ENCODE results near the gene CCDC148.
"Not testable (repeated sequence)": the region's sequence is repeated elsewhere in the genome, so short reads cannot be mapped to it uniquely, and the experiment has no call there.

CCDC148 gene

DNA sequence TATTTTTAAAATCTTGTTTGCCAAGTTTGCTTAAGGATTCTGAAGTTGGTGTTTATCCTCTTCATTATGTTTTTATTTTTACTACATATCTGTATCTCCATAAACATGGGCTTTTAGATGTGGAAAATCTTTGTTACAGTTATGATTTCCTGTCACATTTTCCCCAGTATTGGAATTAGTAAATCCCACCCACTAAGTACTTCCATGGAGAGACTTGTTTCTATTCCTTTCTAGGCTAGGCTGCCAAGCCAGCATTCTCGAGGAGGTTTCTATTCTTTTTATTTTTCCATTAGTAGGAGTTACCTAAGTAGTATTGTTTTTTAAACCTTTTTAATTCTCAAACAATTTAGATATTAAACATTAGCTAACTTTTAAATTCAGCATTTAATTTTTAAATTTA, 22.3 kb upstream of the CCDC148 start:
- TF ChIP-seq, protein P1, sequence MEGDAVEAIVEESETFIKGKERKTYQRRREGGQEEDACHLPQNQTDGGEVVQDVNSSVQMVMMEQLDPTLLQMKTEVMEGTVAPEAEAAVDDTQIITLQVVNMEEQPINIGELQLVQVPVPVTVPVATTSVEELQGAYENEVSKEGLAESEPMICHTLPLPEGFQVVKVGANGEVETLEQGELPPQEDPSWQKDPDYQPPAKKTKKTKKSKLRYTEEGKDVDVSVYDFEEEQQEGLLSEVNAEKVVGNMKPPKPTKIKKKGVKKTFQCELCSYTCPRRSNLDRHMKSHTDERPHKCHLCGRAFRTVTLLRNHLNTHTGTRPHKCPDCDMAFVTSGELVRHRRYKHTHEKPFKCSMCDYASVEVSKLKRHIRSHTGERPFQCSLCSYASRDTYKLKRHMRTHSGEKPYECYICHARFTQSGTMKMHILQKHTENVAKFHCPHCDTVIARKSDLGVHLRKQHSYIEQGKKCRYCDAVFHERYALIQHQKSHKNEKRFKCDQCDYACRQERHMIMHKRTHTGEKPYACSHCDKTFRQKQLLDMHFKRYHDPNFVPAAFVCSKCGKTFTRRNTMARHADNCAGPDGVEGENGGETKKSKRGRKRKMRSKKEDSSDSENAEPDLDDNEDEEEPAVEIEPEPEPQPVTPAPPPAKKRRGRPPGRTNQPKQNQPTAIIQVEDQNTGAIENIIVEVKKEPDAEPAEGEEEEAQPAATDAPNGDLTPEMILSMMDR (IDR thresholded peaks at IDR 0.05; ENCODE audit: poor library complexity, severe bottlenecking) = no peak
- Histone ChIP-seq H3K4me1 (ENCODE audit: insufficient read depth, poor library complexity, severe bottlenecking) (peaks cover 11% of the 10 kb centered on the region), H3K9me3 (ENCODE audit: severe bottlenecking) (no peaks in the 10 kb centered on the region), H3K4me3 (ENCODE audit: severe bottlenecking) (no peak overlapping the region), H3K36me3 (ENCODE audit: low read depth) (peaks cover 11% of the 10 kb centered on the region; the same call in 1 of the 2 replicates), H3K27me3 (ENCODE audit: insufficient read depth, poor library complexity, severe bottlenecking) (no peaks in the 10 kb centered on the region), H3K27ac (ENCODE audit: poor library complexity, severe bottlenecking) (no peak overlapping the region)
- ATAC-seq (ENCODE audit: low read depth) = no peak
- DNase-seq (ENCODE audit: low spot score) = no peak

DNA sequence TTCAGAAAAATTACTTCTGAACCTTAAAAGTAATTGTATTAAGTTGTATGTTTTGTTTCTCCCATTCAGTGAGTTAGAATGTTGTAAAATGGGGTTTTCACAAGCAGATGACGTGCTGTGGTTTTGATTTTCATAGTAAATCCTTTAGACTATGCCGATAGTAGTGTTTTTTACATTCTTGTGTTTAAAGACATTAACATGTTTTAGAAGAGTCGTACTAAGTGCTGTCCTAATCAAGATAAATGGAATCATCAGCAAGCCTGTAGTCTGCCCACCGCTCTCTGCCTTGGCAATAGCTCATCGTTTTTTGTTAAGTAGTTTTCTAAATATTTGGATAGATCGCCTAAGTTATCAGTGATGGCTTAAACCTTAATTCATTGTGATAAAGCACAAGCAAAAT, 21.7 kb upstream of the CCDC148 start:
- Histone ChIP-seq H3K4me1 (ENCODE audit: insufficient read depth, poor library complexity, severe bottlenecking) (peaks cover 11% of the 10 kb centered on the region), H3K27ac (ENCODE audit: poor library complexity, severe bottlenecking) (no peak overlapping the region), H3K36me3 (ENCODE audit: low read depth) (peaks cover 11% of the 10 kb centered on the region; the same call in 1 of the 2 replicates), H3K27me3 (ENCODE audit: insufficient read depth, poor library complexity, severe bottlenecking) (no peaks in the 10 kb centered on the region), H3K4me3 (ENCODE audit: severe bottlenecking) (no peak overlapping the region), H3K9me3 (ENCODE audit: severe bottlenecking) (no peaks in the 10 kb centered on the region)
- ATAC-seq (ENCODE audit: low read depth) (no peak), DNase-seq (ENCODE audit: low spot score) (no peak)
- TF ChIP-seq, protein P1 (IDR thresholded peaks at IDR 0.05; ENCODE audit: poor library complexity, severe bottlenecking) = no peak

DNA sequence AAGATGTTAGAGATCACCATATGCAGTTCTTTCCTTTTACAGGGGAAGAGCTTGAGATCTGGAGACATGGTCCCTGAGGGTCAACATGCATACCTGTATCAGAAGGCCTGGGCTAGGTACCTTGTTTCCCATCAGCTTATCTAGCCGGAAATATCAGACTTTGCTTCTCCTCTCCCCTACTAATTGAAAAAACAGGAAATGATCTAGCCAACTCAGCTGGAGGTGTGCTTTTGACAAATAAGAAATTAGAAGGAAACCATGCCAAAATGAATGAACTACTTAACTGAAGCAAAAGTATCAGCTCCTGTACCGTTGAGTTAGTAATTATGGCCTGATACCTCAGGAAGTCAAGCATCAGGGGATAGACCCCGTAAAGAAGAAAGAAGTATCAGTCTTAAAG, 20.6 kb upstream of the CCDC148 start:
- TF ChIP-seq, protein P1 (IDR thresholded peaks at IDR 0.05; ENCODE audit: poor library complexity, severe bottlenecking) = no peak
- Histone ChIP-seq H3K4me3 (ENCODE audit: severe bottlenecking) (no peak overlapping the region), H3K27me3 (ENCODE audit: insufficient read depth, poor library complexity, severe bottlenecking) (no peaks in the 10 kb centered on the region), H3K4me1 (ENCODE audit: insufficient read depth, poor library complexity, severe bottlenecking) (peaks cover 3% of the 10 kb centered on the region), H3K9me3 (ENCODE audit: severe bottlenecking) (no peaks in the 10 kb centered on the region), H3K27ac (ENCODE audit: poor library complexity, severe bottlenecking) (no peak overlapping the region), H3K36me3 (ENCODE audit: low read depth) (peaks cover 14% of the 10 kb centered on the region; the same call in 1 of the 2 replicates)
- DNase-seq (ENCODE audit: low spot score) = no peak
- no peak for ATAC-seq (ENCODE audit: low read depth)

DNA sequence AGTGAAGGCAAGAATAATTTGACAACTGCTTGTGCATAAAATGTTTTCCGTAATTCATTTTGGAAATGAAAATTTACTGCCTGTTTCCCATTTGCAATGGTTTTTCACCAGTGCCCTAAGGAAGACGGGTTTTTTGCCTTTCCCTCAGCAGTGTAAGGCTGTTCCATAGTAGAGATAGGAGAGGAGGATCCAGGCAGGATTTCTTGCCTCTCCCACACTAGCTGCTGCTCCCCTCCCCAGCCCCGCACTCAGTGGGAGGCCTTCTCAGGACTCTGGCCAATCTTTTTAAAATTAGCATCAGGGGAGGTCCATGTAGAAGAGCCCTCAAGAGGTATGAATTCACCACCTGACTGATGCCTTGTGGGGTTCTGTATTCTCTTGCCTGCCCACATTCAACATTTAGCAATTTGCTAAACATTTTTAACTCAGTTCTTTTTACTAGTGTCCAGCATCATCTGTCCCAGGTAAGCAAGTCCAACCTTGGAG, 18.0 kb upstream of the CCDC148 start:
- DNase-seq (ENCODE audit: low spot score); H3K4me3 ChIP-seq (ENCODE audit: severe bottlenecking); ATAC-seq (ENCODE audit: low read depth); H3K9me3 ChIP-seq (ENCODE audit: severe bottlenecking); H3K27me3 ChIP-seq (ENCODE audit: insufficient read depth, poor library complexity, severe bottlenecking); H3K27ac ChIP-seq (ENCODE audit: poor library complexity, severe bottlenecking); H3K4me1 ChIP-seq (ENCODE audit: insufficient read depth, poor library complexity, severe bottlenecking): not testable (repeated sequence)
- H3K36me3 ChIP-seq (ENCODE audit: low read depth) = peaks cover 17% of the 10 kb centered on the region

DNA sequence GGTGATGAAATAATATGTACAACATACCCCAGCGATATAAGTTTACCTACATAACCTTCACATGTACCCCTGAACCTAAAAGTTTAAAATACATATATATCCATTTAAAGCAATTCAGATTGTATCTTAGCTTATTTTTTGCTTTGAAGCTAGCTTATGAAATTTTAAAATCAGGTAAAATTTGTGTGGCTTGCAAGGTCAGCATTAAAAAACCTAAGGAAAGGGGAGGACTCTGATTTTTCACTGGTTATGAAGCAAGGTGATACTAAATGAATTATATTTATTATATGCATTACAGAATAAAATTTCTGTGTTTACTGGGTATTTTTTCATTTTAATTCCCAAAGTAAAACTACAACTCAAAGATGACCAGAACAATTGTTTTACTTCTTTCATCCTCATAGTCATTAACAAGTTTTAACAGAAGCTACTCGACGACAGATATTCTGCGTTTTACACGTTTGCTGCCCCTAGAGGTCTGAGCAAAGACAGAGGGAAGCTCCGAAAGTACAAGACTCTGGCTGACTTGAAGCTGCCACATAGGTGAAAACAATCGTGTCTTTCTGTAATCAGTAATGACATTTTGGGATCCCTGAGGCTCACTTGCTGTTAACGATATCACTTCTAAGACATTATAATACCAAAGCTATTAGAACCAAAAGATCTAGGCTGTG, 17.3 kb upstream of the CCDC148 start:
- H3K4me3 ChIP-seq (ENCODE audit: severe bottlenecking) = no peak overlapping the region
- ATAC-seq (ENCODE audit: low read depth) = no peak
- DNase-seq (ENCODE audit: low spot score) = no peak
- H3K36me3 ChIP-seq (ENCODE audit: low read depth) = peaks cover 17% of the 10 kb centered on the region
- no peak overlapping the region for H3K27ac ChIP-seq (ENCODE audit: poor library complexity, severe bottlenecking)
- no peaks in the 10 kb centered on the region for H3K27me3 ChIP-seq (ENCODE audit: insufficient read depth, poor library complexity, severe bottlenecking)
- TF ChIP-seq, protein P1 (IDR thresholded peaks at IDR 0.05; ENCODE audit: poor library complexity, severe bottlenecking) = no peak
- no peaks in the 10 kb centered on the region for H3K9me3 ChIP-seq (ENCODE audit: severe bottlenecking)
- no peaks in the 10 kb centered on the region for H3K4me1 ChIP-seq (ENCODE audit: insufficient read depth, poor library complexity, severe bottlenecking)

DNA sequence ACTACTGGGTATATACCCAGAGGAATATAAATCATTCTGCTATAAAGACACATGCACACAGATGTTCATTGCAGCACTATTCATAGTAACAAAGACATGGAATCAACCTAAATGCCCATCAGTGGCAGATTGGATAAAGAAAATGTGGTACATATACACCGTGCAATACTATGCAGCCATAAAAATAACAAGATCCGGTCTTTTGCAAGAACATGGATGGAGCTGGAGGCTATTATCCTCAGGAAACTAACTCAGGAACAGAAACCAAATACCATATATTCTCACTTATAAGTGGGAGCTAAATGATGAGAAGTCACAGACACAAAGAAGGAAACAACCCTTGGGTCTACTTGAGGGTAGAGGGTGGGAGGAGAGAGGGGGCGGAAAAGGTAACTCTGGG, 16.7 kb upstream of the CCDC148 start:
- H3K4me3 ChIP-seq (ENCODE audit: severe bottlenecking); ATAC-seq (ENCODE audit: low read depth): not testable (repeated sequence)

DNA sequence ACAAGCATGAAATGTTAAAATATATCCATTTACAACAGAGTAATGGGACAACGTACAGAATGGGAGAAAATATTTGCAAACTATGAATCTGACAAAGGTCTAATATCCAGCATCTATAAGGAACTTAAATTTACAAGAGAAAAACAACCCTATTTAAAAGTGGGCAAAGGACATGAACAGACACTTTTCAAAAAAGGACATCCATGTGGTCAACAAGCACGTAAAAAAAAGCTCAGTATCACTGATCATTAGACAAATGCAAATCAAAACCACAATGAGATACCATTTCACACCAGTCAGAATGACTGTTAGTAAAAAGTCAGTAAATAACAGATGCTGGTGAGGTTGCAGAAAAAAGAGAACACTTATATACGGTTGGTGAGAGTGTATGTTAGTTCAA, 16.3 kb upstream of the CCDC148 start:
- not testable (repeated sequence) for H3K4me3 ChIP-seq (ENCODE audit: severe bottlenecking); DNase-seq (ENCODE audit: low spot score); ATAC-seq (ENCODE audit: low read depth); H3K9me3 ChIP-seq (ENCODE audit: severe bottlenecking); H3K27me3 ChIP-seq (ENCODE audit: insufficient read depth, poor library complexity, severe bottlenecking); H3K27ac ChIP-seq (ENCODE audit: poor library complexity, severe bottlenecking); H3K4me1 ChIP-seq (ENCODE audit: insufficient read depth, poor library complexity, severe bottlenecking)
- H3K36me3 ChIP-seq (ENCODE audit: low read depth) = peaks cover 15% of the 10 kb centered on the region

More for the DNA sequence above, 16.7 kb upstream of the CCDC148 start:
- H3K27me3 ChIP-seq (ENCODE audit: insufficient read depth, poor library complexity, severe bottlenecking); H3K9me3 ChIP-seq (ENCODE audit: severe bottlenecking); H3K4me1 ChIP-seq (ENCODE audit: insufficient read depth, poor library complexity, severe bottlenecking); H3K27ac ChIP-seq (ENCODE audit: poor library complexity, severe bottlenecking); DNase-seq (ENCODE audit: low spot score): not testable (repeated sequence)
- peaks cover 13% of the 10 kb centered on the region for H3K36me3 ChIP-seq (ENCODE audit: low read depth)
